CD4-positive, CD25-positive, alpha-beta regulatory T cell (primary cell): Measurements from ENCODE around the gene CREB5. TPM values are rescaled to one million over a fixed set of nuclear protein-coding genes. Genes with fewer than 3 reads are reported as not detected.

Source experiments
- ATAC-seq, 2 donors: fragments of 150-1000 bp; cut with Tn5 transposase; one replicate each; pipeline ENCODE4 v1.10.0; 2021; ENCODE audit warnings: low read depth in 2 of 2, moderate number of reproducible peaks in 2 of 2, moderate library complexity in 1 of 2
- DNase-seq, 3 donors: peaks; one replicate each; pipeline versions ENCODE4 v3.0.0 to v3.0.0-alpha.2; 2012 to 2022; ENCODE audit warnings: mixed read lengths in 1 of 3
- H3K27ac ChIP-seq: one replicate; pipeline ENCODE4 v1.7.0; 2013; ENCODE audit warnings: mild to moderate bottlenecking, low read length; ENCODE audit not compliant: insufficient read depth, poor library complexity, severe bottlenecking
- H3K27me3 ChIP-seq: one replicate; pipeline ENCODE4 v1.7.0; 2013; ENCODE audit warnings: low read length; ENCODE audit not compliant: control insufficient read depth, insufficient read depth
- H3K36me3 ChIP-seq: one replicate; pipeline ENCODE4 v1.7.0; 2013; ENCODE audit warnings: mild to moderate bottlenecking, low read length, moderate library complexity; ENCODE audit not compliant: control insufficient read depth, insufficient read depth
- H3K4me1 ChIP-seq: 2 replicates; pipeline ENCODE4 v1.7.0; 2013; ENCODE audit warnings: mild to moderate bottlenecking, low read length; ENCODE audit not compliant: insufficient read depth, control insufficient read depth, poor library complexity, severe bottlenecking
- H3K4me3 ChIP-seq: one replicate; pipeline ENCODE4 v1.7.0; 2013; ENCODE audit warnings: low read depth, mild to moderate bottlenecking, low read length, moderate library complexity
- H3K9me3 ChIP-seq, 2 experiments: 1 replicate in 1 of 2; 2 replicates in 1 of 2; pipeline ENCODE4 v1.7.0; 2013; ENCODE audit warnings: low read length in 2 of 2, mild to moderate bottlenecking in 1 of 2, moderate library complexity in 1 of 2; ENCODE audit not compliant: control insufficient read depth in 2 of 2
- H3K27ac Mint-ChIP-seq, 3 donors: one replicate each; pipeline ENCODE4 v1.8.0; 2020 to 2022; ENCODE audit warnings: mild to moderate bottlenecking in 3 of 3, mixed read lengths in 3 of 3, moderate library complexity in 2 of 3
- H3K27me3 Mint-ChIP-seq: one replicate; pipeline ENCODE4 v1.8.0; 2022; ENCODE audit warnings: mild to moderate bottlenecking, mixed read lengths
- H3K36me3 Mint-ChIP-seq: one replicate; pipeline ENCODE4 v1.8.0; 2020; ENCODE audit warnings: mixed read lengths
- H3K4me1 Mint-ChIP-seq, 4 donors: one replicate each; pipeline ENCODE4 v1.8.0; 2020 to 2022; ENCODE audit warnings: mixed read lengths in 4 of 4, mild to moderate bottlenecking in 1 of 4
- H3K4me3 Mint-ChIP-seq, 4 donors: one replicate each; pipeline ENCODE4 v1.8.0; 2020 to 2022; ENCODE audit warnings: mild to moderate bottlenecking in 4 of 4, mixed read lengths in 4 of 4, moderate library complexity in 3 of 4
- H3K9me3 Mint-ChIP-seq, 7 donors: one replicate each; pipeline ENCODE4 v1.8.0; 2020 to 2022; ENCODE audit warnings: mixed read lengths in 7 of 7, mild to moderate bottlenecking in 3 of 7, moderate library complexity in 2 of 7
- polyA plus RNA-seq, 4 donors: library from polyadenylated mRNA; unstranded; fragments of 300-500 nt; fragmentation: Illumina TruSeq; gene quantifications; one replicate each; pipeline ENCODE4 v1.2.3, GENCODE V29; 2021
- total RNA-seq: library from RNA; stranded (reverse); gene quantifications from one replicate; pipeline ENCODE4 v1.2.3, GENCODE V29; 2022

CREB5 gene
- total and polyA plus RNA-seq, 5 donors from 2014 or later = 1.3 TPM; not detected in 4

DNA sequence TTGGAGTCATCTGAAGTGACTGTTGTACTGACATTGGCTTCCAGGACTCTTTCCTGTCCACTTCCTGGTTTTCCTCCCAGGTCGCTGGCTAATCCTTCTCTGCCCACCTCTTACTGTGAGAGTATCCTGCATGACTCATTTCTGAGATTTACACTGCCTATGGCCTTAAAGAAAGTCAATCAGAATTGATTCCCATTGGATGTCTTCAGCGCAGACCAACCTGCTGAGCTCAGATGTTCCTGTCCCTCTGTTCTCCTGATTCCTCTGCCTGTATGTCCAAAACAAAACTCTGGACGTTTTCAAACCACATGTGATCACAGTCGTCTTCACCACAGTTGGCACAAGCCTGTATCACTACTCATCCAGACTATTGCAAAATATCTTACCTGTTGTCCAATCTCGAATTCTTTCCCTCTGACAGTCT, 262.1 kb downstream of the CREB5 start:
- H3K27ac Mint-ChIP-seq = no peak overlapping the region
- ATAC-seq (no peak), DNase-seq (no peak)
- Histone ChIP-seq H3K36me3 (no peaks in the 10 kb centered on the region), H3K4me3 (no peak overlapping the region), H3K27ac (no peak overlapping the region), H3K9me3 (no peaks in the 10 kb centered on the region), H3K27me3 (no peaks in the 10 kb centered on the region), H3K4me1 (no peaks in the 10 kb centered on the region)
- H3K4me1 Mint-ChIP-seq = no peaks in the 10 kb centered on the region
- H3K27me3 Mint-ChIP-seq = peaks cover 12% of the 10 kb centered on the region
- no peak overlapping the region for H3K4me3 Mint-ChIP-seq
- no peaks in the 10 kb centered on the region for H3K36me3 Mint-ChIP-seq
- peaks cover 0 to 1% (median 0%) of the 10 kb centered on the region in 7 donors for H3K9me3 Mint-ChIP-seq

DNA sequence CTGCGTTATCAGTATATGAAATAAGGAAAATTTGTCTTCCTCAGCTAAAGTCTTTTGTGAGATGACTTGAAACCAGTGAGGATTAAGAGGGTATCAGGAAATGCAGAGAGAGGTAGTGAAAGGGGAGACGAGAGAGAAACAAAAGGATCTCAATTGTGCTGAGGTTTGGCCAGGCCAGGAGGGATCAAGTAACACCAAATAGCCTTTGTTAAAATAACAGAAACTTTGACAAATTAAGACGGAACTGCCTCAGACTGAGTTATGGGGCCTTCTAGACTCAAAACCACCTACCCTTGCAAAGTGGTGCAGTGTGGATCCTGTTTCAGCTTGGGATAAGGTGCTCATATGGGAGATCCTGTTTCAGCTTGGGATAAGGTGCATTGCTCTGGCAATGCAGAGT, 263.1 kb downstream of the CREB5 start:
- Histone ChIP-seq H3K9me3 (no peaks in the 10 kb centered on the region), H3K4me1 (no peaks in the 10 kb centered on the region), H3K27me3 (no peaks in the 10 kb centered on the region), H3K36me3 (no peaks in the 10 kb centered on the region), H3K4me3 (no peak overlapping the region), H3K27ac (no peak overlapping the region)
- no peak overlapping the region for H3K4me3 Mint-ChIP-seq
- no peaks in the 10 kb centered on the region for H3K36me3 Mint-ChIP-seq
- H3K9me3 Mint-ChIP-seq = peaks cover 0 to 1% (median 0%) of the 10 kb centered on the region in 7 donors
- H3K27ac Mint-ChIP-seq = no peak overlapping the region
- H3K4me1 Mint-ChIP-seq = no peaks in the 10 kb centered on the region
- ATAC-seq (no peak), DNase-seq (no peak)
- H3K27me3 Mint-ChIP-seq = peaks cover 6% of the 10 kb centered on the region

DNA sequence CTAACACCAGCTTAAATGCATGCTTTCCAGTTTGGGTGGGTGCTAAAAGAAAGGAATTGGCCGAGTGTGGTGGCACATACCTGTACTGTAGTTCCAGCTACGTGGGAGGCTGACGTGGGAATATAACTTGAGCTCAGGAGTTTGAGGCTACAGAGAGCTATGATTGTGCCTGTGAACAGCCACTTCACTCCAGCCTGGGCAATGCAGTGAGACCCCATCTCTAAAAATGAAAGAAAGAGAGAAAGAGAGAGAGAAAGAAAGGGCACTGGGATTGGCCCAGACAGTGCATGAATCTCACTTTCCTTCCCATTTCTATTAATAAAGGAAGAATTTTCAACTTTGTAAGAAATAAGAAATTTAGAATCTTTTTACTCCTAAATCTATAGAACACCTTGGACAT, 265.4 kb downstream of the CREB5 start:
- H3K27me3 ChIP-seq = no peaks in the 10 kb centered on the region
- no peak for ATAC-seq
- no peaks in the 10 kb centered on the region for H3K36me3 ChIP-seq
- no peaks in the 10 kb centered on the region for H3K4me1 ChIP-seq
- H3K27me3 Mint-ChIP-seq = no peaks in the 10 kb centered on the region
- H3K9me3 Mint-ChIP-seq = peaks cover 0 to 1% (median 0%) of the 10 kb centered on the region in 7 donors
- no peak overlapping the region for H3K4me3 ChIP-seq
- no peak overlapping the region for H3K27ac ChIP-seq
- no peaks in the 10 kb centered on the region for H3K4me1 Mint-ChIP-seq
- no peak overlapping the region for H3K4me3 Mint-ChIP-seq
- H3K36me3 Mint-ChIP-seq = no peaks in the 10 kb centered on the region
- no peak for DNase-seq
- no peak overlapping the region for H3K27ac Mint-ChIP-seq
- H3K9me3 ChIP-seq = no peaks in the 10 kb centered on the region

DNA sequence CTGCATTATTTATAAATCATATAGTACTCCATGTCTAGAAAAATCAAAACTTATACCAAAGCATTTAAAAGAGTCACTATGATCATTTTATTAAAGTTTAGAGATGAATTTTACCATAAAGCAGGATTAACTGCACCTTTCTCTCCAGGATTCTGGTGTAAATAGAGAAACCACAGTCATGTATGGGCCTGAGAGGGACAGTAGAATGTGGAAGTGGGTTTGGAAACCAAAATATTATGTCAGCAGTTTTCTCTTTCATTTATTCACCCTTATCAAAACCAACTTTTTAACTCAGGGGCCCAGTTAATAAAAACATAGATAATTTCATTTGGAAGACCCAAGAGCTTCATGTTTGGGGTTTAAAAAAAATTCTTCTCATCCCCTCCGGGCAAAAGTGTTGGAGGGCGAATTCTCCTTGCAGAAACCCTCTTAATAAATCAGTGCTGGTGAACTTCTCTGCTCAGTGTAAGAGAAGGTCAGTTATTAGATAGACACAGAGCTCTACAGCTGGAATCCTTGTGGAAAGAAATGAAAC, 266.2 kb downstream of the CREB5 start:
- no peak for ATAC-seq
- Histone ChIP-seq H3K4me3 (no peak overlapping the region), H3K27ac (no peak overlapping the region)

GRCh38 chr7:28681693-28682310, 269.5 kb downstream of the CREB5 start:
- ATAC-seq = no peak
- no peaks in the 10 kb centered on the region for H3K9me3 Mint-ChIP-seq

More for the DNA sequence above, 266.2 kb downstream of the CREB5 start:
- peaks cover 0 to 1% (median 0%) of the 10 kb centered on the region in 7 donors for H3K9me3 Mint-ChIP-seq
- H3K27ac Mint-ChIP-seq = no peak overlapping the region
- Histone ChIP-seq H3K9me3 (no peaks in the 10 kb centered on the region), H3K36me3 (no peaks in the 10 kb centered on the region), H3K27me3 (no peaks in the 10 kb centered on the region), H3K4me1 (no peaks in the 10 kb centered on the region)
- H3K4me1 Mint-ChIP-seq = no peaks in the 10 kb centered on the region
- H3K36me3 Mint-ChIP-seq = no peaks in the 10 kb centered on the region
- H3K27me3 Mint-ChIP-seq = no peaks in the 10 kb centered on the region
- DNase-seq = no peak
- no peak overlapping the region for H3K4me3 Mint-ChIP-seq

GRCh38 chr7:28682801-28683200, 270.5 kb downstream of the CREB5 start:
- ATAC-seq = no peak
- DNase-seq = no peak

More at GRCh38 chr7:28681693-28682310, 269.5 kb downstream of the CREB5 start:
- H3K27me3 Mint-ChIP-seq = no peaks in the 10 kb centered on the region
- H3K4me3 ChIP-seq = no peak overlapping the region
- H3K9me3 ChIP-seq = no peaks in the 10 kb centered on the region
- peaks cover 7% of the 10 kb centered on the region for H3K27me3 ChIP-seq
- H3K4me1 Mint-ChIP-seq = peaks cover 0 to 2% (median 0%) of the 10 kb centered on the region in 4 donors
- no peak for DNase-seq
- H3K4me1 ChIP-seq = no peaks in the 10 kb centered on the region
- no peak overlapping the region for H3K27ac ChIP-seq
- no peaks in the 10 kb centered on the region for H3K36me3 Mint-ChIP-seq
- H3K27ac Mint-ChIP-seq = no peak overlapping the region
- no peak overlapping the region for H3K4me3 Mint-ChIP-seq
- H3K36me3 ChIP-seq = no peaks in the 10 kb centered on the region

GRCh38 chr7:28684650-28685241, 272.4 kb downstream of the CREB5 start:
- H3K4me1 ChIP-seq = no peaks in the 10 kb centered on the region
- no peak overlapping the region for H3K27ac ChIP-seq
- peaks cover 15% of the 10 kb centered on the region for H3K27me3 ChIP-seq
- peaks cover 0 to 2% (median 0%) of the 10 kb centered on the region in 4 donors for H3K4me1 Mint-ChIP-seq
- no peaks in the 10 kb centered on the region for H3K36me3 Mint-ChIP-seq
- no peak for ATAC-seq
- H3K27ac Mint-ChIP-seq = no peak overlapping the region
- H3K27me3 Mint-ChIP-seq = no peaks in the 10 kb centered on the region
- H3K36me3 ChIP-seq = no peaks in the 10 kb centered on the region
- H3K4me3 ChIP-seq = no peak overlapping the region
- no peak for DNase-seq
- no peak overlapping the region for H3K4me3 Mint-ChIP-seq
- no peaks in the 10 kb centered on the region for H3K9me3 ChIP-seq
- no peaks in the 10 kb centered on the region for H3K9me3 Mint-ChIP-seq

More at GRCh38 chr7:28682801-28683200, 270.5 kb downstream of the CREB5 start:
- H3K27me3 Mint-ChIP-seq = no peaks in the 10 kb centered on the region
- no peak overlapping the region for H3K27ac Mint-ChIP-seq
- H3K36me3 ChIP-seq = no peaks in the 10 kb centered on the region
- no peaks in the 10 kb centered on the region for H3K36me3 Mint-ChIP-seq
- H3K4me3 ChIP-seq = no peak overlapping the region
- H3K27ac ChIP-seq = no peak overlapping the region
- no peak overlapping the region for H3K4me3 Mint-ChIP-seq
- peaks cover 15% of the 10 kb centered on the region for H3K27me3 ChIP-seq
- no peaks in the 10 kb centered on the region for H3K4me1 ChIP-seq
- no peaks in the 10 kb centered on the region for H3K9me3 ChIP-seq
- no peaks in the 10 kb centered on the region for H3K9me3 Mint-ChIP-seq
- H3K4me1 Mint-ChIP-seq = peaks cover 0 to 2% (median 0%) of the 10 kb centered on the region in 4 donors

- Mint-ChIP-seq H3K36me3 (no peaks in the 10 kb centered on the region), H3K4me3 (no peak overlapping the region)
- no peak for ATAC-seq
These were observed 272.9 kb downstream of the CREB5 start for GRCh38 chr7:28685242-28685643.

More at GRCh38 chr7:28685242-28685643, 272.9 kb downstream of the CREB5 start:
- Mint-ChIP-seq H3K9me3 (no peaks in the 10 kb centered on the region), H3K27ac (no peak overlapping the region), H3K4me1 (peaks cover 0 to 2% (median 0%) of the 10 kb centered on the region in 4 donors), H3K27me3 (no peaks in the 10 kb centered on the region)
- peaks cover 15% of the 10 kb centered on the region for H3K27me3 ChIP-seq
- no peaks in the 10 kb centered on the region for H3K4me1 ChIP-seq
- no peaks in the 10 kb centered on the region for H3K9me3 ChIP-seq
- DNase-seq = no peak
- H3K27ac ChIP-seq = no peak overlapping the region
- H3K4me3 ChIP-seq = no peak overlapping the region
- no peaks in the 10 kb centered on the region for H3K36me3 ChIP-seq
